ENCODE results near the gene NAALADL2.

Gene NAALADL2

DNA sequence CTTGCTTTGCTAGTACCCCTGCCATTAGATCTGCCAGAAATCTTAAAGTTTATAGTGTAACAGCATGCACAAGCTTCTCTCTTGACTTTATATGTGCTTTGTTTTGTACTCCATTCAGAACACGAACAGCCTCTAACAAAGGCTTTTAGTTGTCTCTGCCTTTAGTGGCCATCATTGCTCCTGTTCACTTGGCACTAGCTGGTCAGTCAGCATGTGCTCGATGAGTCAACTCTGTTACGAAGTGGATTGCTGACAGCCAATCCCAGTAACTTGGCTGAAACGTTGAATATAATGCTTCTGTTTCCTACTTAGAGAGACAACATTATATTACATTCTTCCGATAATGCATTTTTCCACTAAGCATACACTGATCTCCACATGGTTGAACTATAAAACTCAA is 349.2 kb downstream of the NAALADL2 start:
- TF ChIP-seq, protein P1, sequence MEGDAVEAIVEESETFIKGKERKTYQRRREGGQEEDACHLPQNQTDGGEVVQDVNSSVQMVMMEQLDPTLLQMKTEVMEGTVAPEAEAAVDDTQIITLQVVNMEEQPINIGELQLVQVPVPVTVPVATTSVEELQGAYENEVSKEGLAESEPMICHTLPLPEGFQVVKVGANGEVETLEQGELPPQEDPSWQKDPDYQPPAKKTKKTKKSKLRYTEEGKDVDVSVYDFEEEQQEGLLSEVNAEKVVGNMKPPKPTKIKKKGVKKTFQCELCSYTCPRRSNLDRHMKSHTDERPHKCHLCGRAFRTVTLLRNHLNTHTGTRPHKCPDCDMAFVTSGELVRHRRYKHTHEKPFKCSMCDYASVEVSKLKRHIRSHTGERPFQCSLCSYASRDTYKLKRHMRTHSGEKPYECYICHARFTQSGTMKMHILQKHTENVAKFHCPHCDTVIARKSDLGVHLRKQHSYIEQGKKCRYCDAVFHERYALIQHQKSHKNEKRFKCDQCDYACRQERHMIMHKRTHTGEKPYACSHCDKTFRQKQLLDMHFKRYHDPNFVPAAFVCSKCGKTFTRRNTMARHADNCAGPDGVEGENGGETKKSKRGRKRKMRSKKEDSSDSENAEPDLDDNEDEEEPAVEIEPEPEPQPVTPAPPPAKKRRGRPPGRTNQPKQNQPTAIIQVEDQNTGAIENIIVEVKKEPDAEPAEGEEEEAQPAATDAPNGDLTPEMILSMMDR (IDR thresholded peaks at IDR 0.05): no peak
- H3K4me3 ChIP-seq: no peak overlapping the region
- DNase-seq (ENCODE audit: low spot score): no peak
- no peak overlapping the region for H3K27ac ChIP-seq

DNA sequence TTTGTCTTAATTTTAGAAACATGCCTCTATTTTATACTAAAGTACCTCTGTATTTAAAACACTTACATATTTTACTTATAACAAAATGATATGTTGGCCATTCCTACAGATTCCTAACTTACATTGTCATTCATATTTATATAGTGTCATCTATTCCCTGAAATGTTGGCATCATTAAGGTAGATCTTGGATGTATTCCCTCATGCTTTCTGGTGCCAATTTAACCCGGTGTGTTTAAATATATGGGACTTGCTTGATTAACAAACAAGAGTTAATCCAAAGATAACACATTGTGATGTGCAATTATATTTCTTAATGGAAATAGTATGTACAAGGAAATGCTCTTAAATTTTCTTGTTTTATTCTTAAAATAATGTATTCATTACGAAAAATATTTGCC is 352.3 kb downstream of the NAALADL2 start:
- Histone ChIP-seq H3K27ac (no peak overlapping the region), H3K4me3 (no peak overlapping the region)
- TF ChIP-seq, protein P1 (IDR thresholded peaks at IDR 0.05): no peak
- no peak for DNase-seq (ENCODE audit: low spot score)

DNA sequence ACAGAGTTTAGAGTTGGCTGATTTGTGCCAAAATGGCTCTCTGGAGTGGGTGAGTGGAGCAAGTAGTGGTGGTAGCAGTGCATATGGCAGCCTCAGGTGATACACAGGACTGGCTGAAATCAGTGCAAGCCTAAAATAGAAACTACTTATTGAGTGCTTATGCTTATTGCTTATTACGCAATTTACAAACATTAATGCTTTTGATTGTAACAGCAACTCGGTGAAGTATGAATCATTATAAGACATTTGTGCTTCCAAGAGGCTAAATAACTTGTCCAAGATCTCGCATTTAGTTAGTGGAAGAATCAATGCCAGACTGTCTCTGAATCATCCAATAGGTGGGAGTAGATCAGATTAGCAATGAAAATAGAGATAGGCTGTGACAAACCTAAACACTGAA is 353.8 kb downstream of the NAALADL2 start:
- DNase-seq (ENCODE audit: low spot score): no peak
- H3K27ac ChIP-seq: no peak overlapping the region
- TF ChIP-seq, protein P1 (IDR thresholded peaks at IDR 0.05): no peak
- no peak overlapping the region for H3K4me3 ChIP-seq

DNA sequence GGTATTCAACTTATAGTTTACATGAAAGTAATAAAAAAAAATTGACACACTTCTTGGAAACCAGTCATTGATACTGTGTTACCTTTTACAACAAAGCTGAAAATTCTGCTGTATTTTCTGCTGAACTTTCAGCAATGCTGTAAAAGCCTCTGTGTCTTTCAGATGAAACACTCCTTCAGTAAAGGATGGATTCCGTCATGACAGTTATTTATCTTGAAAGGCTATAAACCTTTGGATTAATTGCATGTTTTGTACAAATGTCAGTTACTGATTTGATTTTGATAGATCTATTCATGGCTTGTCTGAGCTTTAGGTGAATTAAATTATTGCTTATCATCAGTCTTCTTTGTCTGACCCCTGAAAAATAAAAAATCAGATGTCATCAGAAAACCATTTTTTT is 355.1 kb downstream of the NAALADL2 start:
- Histone ChIP-seq H3K4me3 (no peak overlapping the region), H3K27ac (no peak overlapping the region)
- DNase-seq (ENCODE audit: low spot score): no peak
- TF ChIP-seq, protein P1 (IDR thresholded peaks at IDR 0.05): no peak

DNA sequence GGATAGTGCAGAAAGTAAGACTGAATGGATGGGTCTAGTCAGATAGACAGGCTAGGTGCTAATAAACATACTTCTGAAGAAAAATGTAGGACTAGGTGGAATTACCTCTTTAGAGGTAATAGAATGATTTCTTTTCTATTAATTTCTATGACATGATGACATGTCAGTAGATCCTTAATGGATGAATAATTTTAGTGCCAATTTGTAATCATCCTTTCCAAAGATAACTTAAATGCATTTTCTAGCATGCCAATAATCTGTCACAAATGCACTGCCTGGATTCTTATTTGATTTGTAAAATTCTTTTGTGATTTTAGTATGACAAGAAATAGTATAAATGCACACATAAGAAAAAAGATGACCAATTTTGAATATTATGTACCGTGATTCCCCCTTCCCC is 356.7 kb downstream of the NAALADL2 start:
- no peak overlapping the region for H3K4me3 ChIP-seq
- DNase-seq (ENCODE audit: low spot score): no peak
- TF ChIP-seq, protein P1 (IDR thresholded peaks at IDR 0.05): no peak
- H3K27ac ChIP-seq: no peak overlapping the region

DNA sequence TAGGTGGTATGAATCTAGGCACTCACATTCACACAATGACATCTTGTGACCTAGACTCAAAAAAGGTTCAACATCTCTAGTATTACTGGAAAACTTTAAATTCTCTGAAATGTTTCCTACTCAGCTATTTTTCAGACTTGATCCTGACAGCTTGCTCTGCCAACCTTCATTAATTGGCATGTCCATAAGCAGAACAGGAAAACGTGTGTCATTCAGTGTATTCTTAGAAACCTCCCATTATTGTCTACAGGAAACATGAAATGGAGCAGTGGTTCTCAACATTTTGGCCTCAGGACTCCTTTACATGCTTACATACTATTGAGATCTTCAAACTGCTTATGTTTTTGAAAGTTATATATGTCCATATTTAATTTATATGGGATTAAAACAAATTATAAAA is 363.2 kb downstream of the NAALADL2 start:
- Histone ChIP-seq H3K27ac (no peak overlapping the region), H3K4me3 (no peak overlapping the region)
- DNase-seq (ENCODE audit: low spot score): no peak
- TF ChIP-seq, protein P1 (IDR thresholded peaks at IDR 0.05): no peak

DNA sequence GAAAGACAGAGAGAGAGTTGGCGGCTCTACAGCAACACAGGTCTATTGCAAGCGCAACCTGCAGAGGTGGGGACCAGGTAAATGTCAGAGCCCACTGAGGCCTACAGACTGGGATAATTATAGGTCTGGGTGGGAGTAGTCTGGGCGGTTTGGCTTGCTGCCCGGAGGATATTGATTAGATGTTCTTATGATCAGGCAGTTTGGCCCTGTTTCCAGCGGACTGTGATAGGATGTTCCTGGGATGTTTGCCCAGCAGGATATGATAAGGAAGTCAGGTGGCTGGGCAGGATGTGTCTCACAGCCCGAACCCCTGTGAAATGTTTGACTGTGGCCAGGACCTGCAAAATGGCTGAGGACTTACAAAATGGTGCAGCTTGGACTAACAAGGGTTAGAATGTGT is 364.9 kb downstream of the NAALADL2 start:
- Histone ChIP-seq H3K27ac (no peak overlapping the region), H3K4me3 (no peak overlapping the region)
- TF ChIP-seq, protein P1 (IDR thresholded peaks at IDR 0.05): no peak
- DNase-seq (ENCODE audit: low spot score): no peak
